22Rv1 (cell line): Measurements from ENCODE around the gene LHCGR.

Experiments used
- H3K27ac ChIP-seq: fragments of 450-650 bp; 2 replicates; pipeline ENCODE4 v1.5.1; 2017
- CTCF ChIP-seq: fragments of 450-650 bp; IDR thresholded peaks from 2 replicates; pipeline ENCODE4 v1.5.1; 2017; ENCODE audit warnings: mild to moderate bottlenecking
- ZFX ChIP-seq: fragments of 450-650 bp; IDR thresholded peaks from 2 replicates; pipeline ENCODE4 v1.6.1; 2017; ENCODE audit warnings: antibody characterized with exemption, borderline replicate concordance

Gene LHCGR

GRCh38 chr2:48727560-48727959, 28.0 kb downstream of the LHCGR start:
- no peak overlapping the region for H3K27ac ChIP-seq
- TF ChIP-seq ZFX (no peak), CTCF (no peak)

- no peak overlapping the region for H3K27ac ChIP-seq
- TF ChIP-seq ZFX (no peak), CTCF (no peak)
Measured at GRCh38 chr2:48725696-48726494, 29.6 kb downstream of the LHCGR start.

GRCh38 chr2:48724278-48724677, 31.2 kb downstream of the LHCGR start:
- no peak overlapping the region for H3K27ac ChIP-seq
- TF ChIP-seq ZFX (no peak), CTCF (no peak)

GRCh38 chr2:48723129-48723528, 32.4 kb downstream of the LHCGR start:
- TF ChIP-seq CTCF (no peak), ZFX (no peak)
- H3K27ac ChIP-seq, result no peak overlapping the region

- TF ChIP-seq CTCF (no peak), ZFX (no peak)
- H3K27ac ChIP-seq, result no peak overlapping the region
Measured at GRCh38 chr2:48722391-48722790, 33.1 kb downstream of the LHCGR start.

- H3K27ac ChIP-seq, result no peak overlapping the region
- TF ChIP-seq ZFX (no peak), CTCF (no peak)
Measured at GRCh38 chr2:48721158-48721557, 34.4 kb downstream of the LHCGR start.

GRCh38 chr2:48719480-48720177, 35.9 kb downstream of the LHCGR start:
- no peak overlapping the region for H3K27ac ChIP-seq
- no peak for TF ChIP-seq CTCF
- no peak for TF ChIP-seq ZFX
